WTC11 (cell line): Measurements from ENCODE around the gene RMRP. TPM values are rescaled to one million over a fixed set of nuclear protein-coding genes. Genes with fewer than 3 reads are reported as not detected.

ENCODE experiments used
- ATAC-seq: fragments of 200-7000 bp; cut with Tn5 transposase; 2 replicates; pipeline ENCODE4 v1.10.0; 2021; ENCODE audit warnings: mild to moderate bottlenecking, moderate library complexity
- CTCF ChIA-PET: fragments of 300-600 bp; sonication (Branson Sonifier 250); formaldehyde crosslinking; loops from one replicate; lab custom pipeline; 2021; ENCODE audit warnings: antibody characterized with exemption; lab: Charles Lee
- POLR2A ChIA-PET: fragments of 350-600 bp; sonication (Branson Sonifier 250); formaldehyde crosslinking; loops from one replicate; lab custom pipeline; 2021; ENCODE audit warnings: antibody characterized with exemption; lab: Charles Lee
- DNase-seq: peaks from one replicate; pipeline ENCODE4 v3.0.0; 2021; ENCODE audit warnings: low spot score
- H3K27ac Mint-ChIP-seq: 2 replicates; pipeline ENCODE4 v1.8.0; 2021; ENCODE audit warnings: mixed read lengths
- H3K27me3 Mint-ChIP-seq: 2 replicates; pipeline ENCODE4 v1.8.0; 2021; ENCODE audit warnings: low read depth, mild to moderate bottlenecking, moderate library complexity, mixed read lengths
- H3K36me3 Mint-ChIP-seq: 2 replicates; pipeline ENCODE4 v1.8.0; 2021; ENCODE audit warnings: mixed read lengths
- H3K4me1 Mint-ChIP-seq: 2 replicates; pipeline ENCODE4 v1.8.0; 2022; ENCODE audit warnings: mixed read lengths
- H3K4me3 Mint-ChIP-seq: 2 replicates; pipeline ENCODE4 v1.8.0; 2021; ENCODE audit warnings: mild to moderate bottlenecking, moderate library complexity, mixed read lengths
- H3K9me3 Mint-ChIP-seq: 2 replicates; pipeline ENCODE4 v1.8.0; 2021; ENCODE audit warnings: mixed read lengths
- CREM ChIP-seq: sonication (generic); formaldehyde crosslinking; IDR thresholded peaks from 2 replicates; pipeline ENCODE4 v1.8.1; 2022; ENCODE audit warnings: mild to moderate bottlenecking, missing genetic modification reagents, moderate library complexity
- EMX1 ChIP-seq: fragments of 250-450 bp; sonication (Bioruptor Pico); IDR thresholded peaks from 2 replicates; pipeline ENCODE4 v1.8.0; 2021; ENCODE audit warnings: mild to moderate bottlenecking
- FOXK1 ChIP-seq: sonication (generic); formaldehyde crosslinking; IDR thresholded peaks from 2 replicates; pipeline ENCODE4 v1.8.0; 2022; ENCODE audit warnings: mild to moderate bottlenecking, moderate library complexity, missing genetic modification reagents
- FOXP1 ChIP-seq: sonication (generic); formaldehyde crosslinking; IDR thresholded peaks from 2 replicates; pipeline ENCODE4 v1.8.0; 2022; ENCODE audit warnings: missing genetic modification reagents, mild to moderate bottlenecking, moderate library complexity, borderline replicate concordance
- JUN ChIP-seq: sonication (generic); formaldehyde crosslinking; IDR thresholded peaks from 2 replicates; pipeline ENCODE4 v1.8.0; 2023; ENCODE audit warnings: mild to moderate bottlenecking, missing genetic modification reagents
- MLX ChIP-seq: sonication (generic); formaldehyde crosslinking; IDR thresholded peaks from 2 replicates; pipeline ENCODE4 v1.8.1; 2023; ENCODE audit warnings: mild to moderate bottlenecking, missing genetic modification reagents, moderate library complexity
- NFATC4 ChIP-seq: fragments of 250-450 bp; sonication (Bioruptor Pico); IDR thresholded peaks from 2 replicates; pipeline ENCODE4 v1.9.0; 2021; ENCODE audit warnings: mild to moderate bottlenecking
- NFE2L1 ChIP-seq: sonication (generic); formaldehyde crosslinking; IDR thresholded peaks from 2 replicates; pipeline ENCODE4 v1.8.1; 2023; ENCODE audit warnings: missing genetic modification reagents
- NFYB ChIP-seq: sonication (generic); formaldehyde crosslinking; conservative IDR thresholded peaks from 2 replicates; pipeline ENCODE4 v1.8.0; 2022; ENCODE audit warnings: low read depth, missing genetic modification reagents
- NR2C2 ChIP-seq: sonication (generic); formaldehyde crosslinking; IDR thresholded peaks from 2 replicates; pipeline ENCODE4 v1.8.0; 2022; ENCODE audit warnings: mild to moderate bottlenecking, missing genetic modification reagents
- OVOL2 ChIP-seq: fragments of 250-450 bp; sonication (Bioruptor Pico); IDR thresholded peaks from 2 replicates; pipeline ENCODE4 v1.9.0; 2021; ENCODE audit warnings: mild to moderate bottlenecking, borderline replicate concordance
- PRDM15 ChIP-seq: sonication (generic); formaldehyde crosslinking; IDR thresholded peaks from 2 replicates; pipeline ENCODE4 v1.8.0; 2022; ENCODE audit warnings: missing genetic modification reagents
- PREB ChIP-seq: sonication (generic); formaldehyde crosslinking; IDR thresholded peaks from 2 replicates; pipeline ENCODE4 v1.8.1; 2022; ENCODE audit warnings: mild to moderate bottlenecking, missing genetic modification reagents, moderate library complexity, borderline replicate concordance
- PRRX2 ChIP-seq: fragments of 250-450 bp; sonication (Bioruptor Pico); IDR thresholded peaks from 2 replicates; pipeline ENCODE4 v1.8.0; 2021; ENCODE audit warnings: mild to moderate bottlenecking
- SMAD3 ChIP-seq: sonication (generic); formaldehyde crosslinking; IDR thresholded peaks from 2 replicates; pipeline ENCODE4 v1.8.0; 2022; ENCODE audit warnings: missing genetic modification reagents, mild to moderate bottlenecking, borderline replicate concordance
- SOX15 ChIP-seq: fragments of 250-450 bp; sonication (Bioruptor Pico); IDR thresholded peaks from 2 replicates; pipeline ENCODE4 v1.9.0; 2021; ENCODE audit warnings: mild to moderate bottlenecking
- TCF7 ChIP-seq: sonication (generic); formaldehyde crosslinking; IDR thresholded peaks from 2 replicates; pipeline ENCODE4 v1.8.0; 2022; ENCODE audit warnings: mild to moderate bottlenecking, low read depth, missing genetic modification reagents, moderate library complexity
- TEAD4 ChIP-seq: sonication (generic); formaldehyde crosslinking; IDR thresholded peaks from 2 replicates; pipeline ENCODE4 v1.8.0; 2022; ENCODE audit warnings: mild to moderate bottlenecking, missing genetic modification reagents
- TP53 ChIP-seq: sonication (generic); formaldehyde crosslinking; IDR thresholded peaks from 2 replicates; pipeline ENCODE4 v1.8.1; 2023; ENCODE audit warnings: mild to moderate bottlenecking, missing genetic modification reagents
- ZNF219 ChIP-seq: sonication (generic); formaldehyde crosslinking; IDR thresholded peaks from 2 replicates; pipeline ENCODE4 v1.8.0; 2023; ENCODE audit warnings: missing genetic modification reagents, mild to moderate bottlenecking, borderline replicate concordance
- ZNF416 ChIP-seq: fragments of 250-450 bp; sonication (Bioruptor Pico); IDR thresholded peaks from 2 replicates; pipeline ENCODE4 v1.9.0; 2021; ENCODE audit warnings: mild to moderate bottlenecking, inconsistent platforms
- ZNF512 ChIP-seq: sonication (generic); formaldehyde crosslinking; IDR thresholded peaks from 2 replicates; pipeline ENCODE4 v1.8.1; 2022; ENCODE audit warnings: missing genetic modification reagents, borderline replicate concordance
- total RNA-seq: library from RNA; stranded (reverse); gene quantifications from 3 replicates; pipeline ENCODE4 v1.2.3, GENCODE V29; 2021

RMRP gene
- total RNA-seq, 1 experiment from 2014 or later: 25,958 TPM

- TF ChIP-seq SOX15 (CRISPR knock-in tag) (no peak), MLX (CRISPR knock-in tag) (no peak)
Measured at GRCh38 chr9:35700942-35701341, 43.1 kb upstream of the RMRP start (continued).

GRCh38 chr9:35700031-35700430, 42.2 kb upstream of the RMRP start:
- Mint-ChIP-seq H3K27me3 (no peaks in the 10 kb centered on the region), H3K9me3 (no peaks in the 10 kb centered on the region), H3K4me3 (no peak overlapping the region), H3K27ac (no peak overlapping the region), H3K36me3 (peaks cover 37% of the 10 kb centered on the region), H3K4me1 (no peaks in the 10 kb centered on the region)
- ChIA-PET CTCF (interaction anchor here (0.6 kb wide), 1 partner anchor 8 kb away, joined by 3 read pairs; no protein-coding TSS in a partner anchor), POLR2A (no interaction called here)
- TF ChIP-seq SMAD3 (CRISPR knock-in tag) (no peak), TP53 (CRISPR knock-in tag) (no peak), NFE2L1 (CRISPR knock-in tag) (no peak), EMX1 (CRISPR knock-in tag) (no peak), OVOL2 (CRISPR knock-in tag) (no peak), TCF7 (no peak), NFYB (CRISPR knock-in tag) (no peak), PREB (CRISPR knock-in tag) (no peak), JUN (CRISPR knock-in tag) (no peak)
- DNase-seq: no peak
- no peak for ATAC-seq

GRCh38 chr9:35698231-35698630, 40.4 kb upstream of the RMRP start:
- TF ChIP-seq NFATC4 (CRISPR knock-in tag): no peak
- TF ChIP-seq PRRX2 (CRISPR knock-in tag): no peak
- TF ChIP-seq ZNF219 (CRISPR knock-in tag): no peak
- no peak for TF ChIP-seq NR2C2
- no peak for TF ChIP-seq TEAD4 (CRISPR knock-in tag)
- no peak for TF ChIP-seq CREM (CRISPR knock-in tag)
- no peak for TF ChIP-seq SMAD3 (CRISPR knock-in tag)
- no peak for TF ChIP-seq ZNF416
- TF ChIP-seq PRDM15 (CRISPR knock-in tag): no peak
- no peak for TF ChIP-seq FOXK1
- TF ChIP-seq ZNF512 (CRISPR knock-in tag): no peak
- no peak for TF ChIP-seq FOXP1 (CRISPR knock-in tag)
- DNase-seq (no peak), ATAC-seq (no peak)
- Mint-ChIP-seq H3K27me3 (no peaks in the 10 kb centered on the region), H3K4me1 (no peaks in the 10 kb centered on the region), H3K27ac (no peak overlapping the region), H3K9me3 (no peaks in the 10 kb centered on the region), H3K4me3 (no peak overlapping the region), H3K36me3 (peaks cover 20% of the 10 kb centered on the region)
- ChIA-PET CTCF (interaction anchor here (0.9 to 6.8 kb wide), 4 partner anchors 15 to 92 kb away, joined by 3 to 103 read pairs (median 16); partner anchors contain the start of genes ARHGEF39, CREB3 and TLN1), POLR2A (interaction anchor here (0.5 kb wide), 1 partner anchor 12 kb away, joined by 3 read pairs; no protein-coding TSS in a partner anchor)
